ENCODE measurements around the gene HOXC4. TPM values are rescaled to one million over a fixed set of nuclear protein-coding genes. Genes with fewer than 3 reads are reported as not detected.

HOXC4 gene
- 0.47 TPM for total RNA-seq
- long read RNA-seq = 0 reads

DNA sequence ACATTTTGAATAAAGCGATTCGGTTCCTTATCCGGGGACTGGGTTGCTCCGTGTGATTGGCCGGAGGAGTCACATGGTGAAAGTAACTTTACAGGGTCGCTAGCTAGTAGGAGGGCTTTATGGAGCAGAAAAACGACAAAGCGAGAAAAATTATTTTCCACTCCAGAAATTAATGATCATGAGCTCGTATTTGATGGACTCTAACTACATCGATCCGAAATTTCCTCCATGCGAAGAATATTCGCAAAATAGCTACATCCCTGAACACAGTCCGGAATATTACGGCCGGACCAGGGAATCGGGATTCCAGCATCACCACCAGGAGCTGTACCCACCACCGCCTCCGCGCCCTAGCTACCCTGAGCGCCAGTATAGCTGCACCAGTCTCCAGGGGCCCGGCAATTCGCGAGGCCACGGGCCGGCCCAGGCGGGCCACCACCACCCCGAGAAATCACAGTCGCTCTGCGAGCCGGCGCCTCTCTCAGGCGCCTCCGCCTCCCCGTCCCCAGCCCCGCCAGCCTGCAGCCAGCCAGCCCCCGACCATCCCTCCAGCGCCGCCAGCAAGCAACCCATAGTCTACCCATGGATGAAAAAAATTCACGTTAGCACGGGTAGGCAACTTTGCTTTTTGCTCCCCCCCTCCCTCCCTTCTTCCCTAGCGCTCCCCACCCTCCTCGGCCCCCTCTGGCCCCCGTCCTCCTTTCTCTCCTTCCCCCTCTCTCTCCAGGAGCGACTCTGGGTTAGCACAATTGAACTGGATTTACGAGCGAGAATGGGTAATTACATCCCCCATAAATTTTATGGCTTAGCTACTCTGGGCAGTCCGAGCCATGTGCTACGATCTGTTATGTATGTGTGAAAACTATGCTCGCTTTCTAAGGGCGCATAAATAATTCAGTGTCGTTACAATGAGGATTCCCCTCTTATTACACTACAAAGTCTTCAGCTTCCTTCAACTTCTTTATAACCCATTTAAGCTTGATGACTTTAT, at the start of gene HOXC4:
TSS of gene HOXC4 (plus strand) at position 85 of the 991 bp plus-strand sequence. CDS start at position 173, 88 bp downstream.
- peaks cover 85% of the 10 kb centered on the region for H3K27me3 ChIP-seq (ENCODE audit: low read depth)
- peak within 1 kb of the TSS; percentile 56 for H3K4me3 ChIP-seq
- H3K9me3 ChIP-seq = no peaks in the 10 kb centered on the region
- DNase-seq (no peak), ATAC-seq (peak; percentile 56 to 65)
- no peaks in the 10 kb centered on the region for H3K4me1 ChIP-seq
- H3K27ac ChIP-seq = peak within 1 kb of the TSS; percentile 60
- intact Hi-C loops (cut with DNase I) = no loop called here
- TF ChIP-seq, protein P1, sequence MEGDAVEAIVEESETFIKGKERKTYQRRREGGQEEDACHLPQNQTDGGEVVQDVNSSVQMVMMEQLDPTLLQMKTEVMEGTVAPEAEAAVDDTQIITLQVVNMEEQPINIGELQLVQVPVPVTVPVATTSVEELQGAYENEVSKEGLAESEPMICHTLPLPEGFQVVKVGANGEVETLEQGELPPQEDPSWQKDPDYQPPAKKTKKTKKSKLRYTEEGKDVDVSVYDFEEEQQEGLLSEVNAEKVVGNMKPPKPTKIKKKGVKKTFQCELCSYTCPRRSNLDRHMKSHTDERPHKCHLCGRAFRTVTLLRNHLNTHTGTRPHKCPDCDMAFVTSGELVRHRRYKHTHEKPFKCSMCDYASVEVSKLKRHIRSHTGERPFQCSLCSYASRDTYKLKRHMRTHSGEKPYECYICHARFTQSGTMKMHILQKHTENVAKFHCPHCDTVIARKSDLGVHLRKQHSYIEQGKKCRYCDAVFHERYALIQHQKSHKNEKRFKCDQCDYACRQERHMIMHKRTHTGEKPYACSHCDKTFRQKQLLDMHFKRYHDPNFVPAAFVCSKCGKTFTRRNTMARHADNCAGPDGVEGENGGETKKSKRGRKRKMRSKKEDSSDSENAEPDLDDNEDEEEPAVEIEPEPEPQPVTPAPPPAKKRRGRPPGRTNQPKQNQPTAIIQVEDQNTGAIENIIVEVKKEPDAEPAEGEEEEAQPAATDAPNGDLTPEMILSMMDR (IDR thresholded peaks at IDR 0.05) = no peak
- no peaks in the 10 kb centered on the region for H3K36me3 ChIP-seq

DNA sequence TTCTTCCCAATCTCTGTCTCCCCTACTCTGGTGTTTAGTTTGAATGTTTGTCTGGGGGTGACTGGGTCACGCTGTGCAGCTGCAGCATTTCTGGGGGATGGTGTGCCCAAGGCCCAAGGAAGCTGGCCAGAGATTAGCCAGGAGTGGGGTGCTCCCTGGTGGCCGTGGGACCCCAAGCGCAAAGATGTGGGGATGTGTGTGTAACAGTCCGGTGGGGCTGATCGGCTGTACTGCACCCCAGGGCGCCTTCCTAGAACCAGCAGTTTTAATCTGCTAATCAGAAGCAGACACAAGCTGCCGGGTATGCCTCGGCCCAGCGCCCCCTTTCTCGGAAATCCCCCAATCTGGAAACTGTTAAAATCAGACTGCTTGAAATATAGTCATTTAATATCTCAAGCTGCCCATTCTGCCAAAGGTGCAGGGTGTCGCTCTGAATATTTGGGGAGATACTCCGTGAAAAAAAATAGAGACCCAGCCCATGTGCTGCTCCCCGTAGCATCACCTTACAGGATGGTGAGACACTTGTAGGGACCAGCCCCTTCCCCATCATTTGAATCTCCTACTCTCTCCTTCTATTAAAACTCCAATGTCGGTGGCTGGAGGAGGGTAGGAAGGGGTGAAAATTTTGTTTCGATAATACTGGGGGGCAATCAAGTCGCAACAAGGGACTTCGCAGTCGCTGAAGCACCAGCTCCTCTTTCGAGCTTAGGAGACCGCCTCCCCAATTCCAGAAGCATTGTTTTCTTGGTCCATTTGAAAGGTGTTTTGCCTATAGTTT, 49.4 kb upstream of the HOXC4 start:
- TF ChIP-seq, protein P1 (IDR thresholded peaks at IDR 0.05) = no peak
- peaks cover 31% of the 10 kb centered on the region for H3K4me1 ChIP-seq
- intact Hi-C loops (cut with DNase I) = loop anchor here (5.0 kb wide), 1 partner anchor 203 kb away; no protein-coding TSS in a partner anchor
- H3K4me3 ChIP-seq = no peak overlapping the region
- no peaks in the 10 kb centered on the region for H3K9me3 ChIP-seq
- no peaks in the 10 kb centered on the region for H3K36me3 ChIP-seq
- ATAC-seq (no peak), DNase-seq (no peak)
- no peak overlapping the region for H3K27ac ChIP-seq
- peaks cover 96% of the 10 kb centered on the region for H3K27me3 ChIP-seq (ENCODE audit: low read depth)

DNA sequence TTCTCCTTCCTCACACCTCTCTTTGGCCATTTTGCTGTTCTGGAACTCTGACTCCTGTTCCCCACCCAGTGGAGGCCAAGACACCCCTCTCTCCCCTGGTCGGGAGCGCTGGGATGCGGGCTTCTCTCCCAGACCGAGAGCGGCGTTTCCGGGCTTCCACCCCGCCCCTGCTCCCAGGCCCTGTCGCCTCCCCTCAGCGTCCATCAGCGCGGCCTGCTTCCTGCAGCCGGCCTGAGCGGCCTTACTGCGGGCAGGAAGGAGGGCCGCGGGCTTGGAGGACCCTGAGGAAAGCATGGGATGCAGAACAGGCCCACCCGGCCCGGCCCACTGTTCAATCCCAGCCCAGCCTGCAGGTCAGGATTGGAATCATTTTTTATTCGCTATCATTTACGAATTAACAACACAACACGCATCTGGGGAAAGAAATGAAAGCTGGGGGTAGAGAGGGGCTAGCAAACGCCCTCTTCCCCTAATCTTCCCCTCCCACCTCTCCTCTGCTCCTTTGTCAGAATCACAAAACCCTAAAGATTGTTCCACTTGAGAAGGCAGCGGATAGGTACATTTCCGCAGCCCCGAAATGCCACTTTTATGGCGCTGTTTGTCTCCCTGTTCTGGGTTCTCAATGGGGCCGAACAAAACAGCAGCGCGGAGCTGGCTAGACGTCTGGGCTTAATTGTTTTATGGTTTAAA, 48.6 kb upstream of the HOXC4 start:
- H3K27ac ChIP-seq = no peak overlapping the region
- no peaks in the 10 kb centered on the region for H3K9me3 ChIP-seq
- H3K4me1 ChIP-seq = peaks cover 29% of the 10 kb centered on the region
- H3K27me3 ChIP-seq (ENCODE audit: low read depth) = peaks cover 96% of the 10 kb centered on the region
- H3K36me3 ChIP-seq = no peaks in the 10 kb centered on the region
- H3K4me3 ChIP-seq = no peak overlapping the region
- intact Hi-C loops (cut with DNase I) = loop anchor here (5.0 kb wide), 1 partner anchor 202 kb away; no protein-coding TSS in a partner anchor
- TF ChIP-seq, protein P1 (IDR thresholded peaks at IDR 0.05) = no peak
- DNase-seq (no peak), ATAC-seq (peak in 1 of 2 donors; percentile 4)

DNA sequence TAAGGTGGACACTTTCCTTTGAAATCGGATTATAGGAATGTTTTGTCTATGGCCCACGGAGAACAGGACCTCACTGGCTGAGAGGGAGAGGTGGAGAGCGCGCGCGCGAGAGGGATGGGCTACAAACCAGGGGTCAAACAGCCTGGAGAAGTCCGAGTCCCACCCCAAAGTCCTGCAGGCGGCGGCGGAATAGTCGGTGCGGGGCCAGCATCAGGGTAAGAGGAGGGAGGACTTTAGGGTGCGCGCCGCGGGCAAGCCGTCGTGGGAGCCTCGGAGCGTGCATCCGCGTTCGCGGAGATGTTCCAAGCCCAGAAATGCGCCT, 48.1 kb upstream of the HOXC4 start:
- no peak for ATAC-seq
- no peak overlapping the region for H3K27ac ChIP-seq
- H3K9me3 ChIP-seq = no peaks in the 10 kb centered on the region
- H3K4me1 ChIP-seq = peaks cover 25% of the 10 kb centered on the region
- no peak overlapping the region for H3K4me3 ChIP-seq
- H3K27me3 ChIP-seq (ENCODE audit: low read depth) = peaks cover 96% of the 10 kb centered on the region
- TF ChIP-seq, protein P1 (IDR thresholded peaks at IDR 0.05) = no peak
- H3K36me3 ChIP-seq = no peaks in the 10 kb centered on the region
- no peak for DNase-seq
- intact Hi-C loops (cut with DNase I) = no loop called here
